Esophagus squamous epithelium (tissue), 5 donors: ENCODE data around the gene KLF16. TPM values are rescaled to one million over a fixed set of nuclear protein-coding genes. Genes with fewer than 3 reads are reported as not detected.
"Not testable (repeated sequence)": the region's sequence is repeated elsewhere in the genome, so short reads cannot be mapped to it uniquely, and the experiment has no call there.

Source experiments
- DNase-seq: peaks from one replicate; lab custom pipeline; 2025; lab: John Stamatoyannopoulos, UW
- H3K27ac ChIP-seq, 4 donors: fragments of 200-600 bp; sonication (generic); one replicate each; pipeline ENCODE4 v1.5.1; 2016 to 2019; ENCODE audit warnings: mild to moderate bottlenecking in 1 of 4
- H3K27me3 ChIP-seq, 4 donors: fragments of 200-600 bp; sonication (generic); 1 replicate in 3 of 4; 2 replicates in 1 of 4; pipeline versions ENCODE4 v1.5.1 to v1.6.0; 2017 to 2021; ENCODE audit warnings: antibody characterized with exemption in 1 of 4
- H3K36me3 ChIP-seq, 3 donors: fragments of 200-600 bp; sonication (generic); one replicate each; pipeline ENCODE4 v1.5.1; 2016 to 2019
- H3K4me1 ChIP-seq, 3 donors: fragments of 200-600 bp; sonication (generic); one replicate each; pipeline ENCODE4 v1.5.1; 2017 to 2019
- H3K4me3 ChIP-seq, 4 donors: fragments of 200-600 bp; sonication (generic); 1 replicate in 3 of 4; 2 replicates in 1 of 4; pipeline ENCODE4 v1.5.1; 2016 to 2019; ENCODE audit warnings: mild to moderate bottlenecking in 2 of 4, moderate library complexity in 1 of 4
- H3K9me3 ChIP-seq, 3 donors: fragments of 200-600 bp; sonication (generic); one replicate each; pipeline ENCODE4 v1.5.1; 2016 to 2019
- POLR2A ChIP-seq, 4 donors: fragments of 450-650 bp; IDR thresholded peaks; one replicate each; pipeline ENCODE4 v1.6.1; 2017; ENCODE audit warnings: antibody characterized with exemption in 4 of 4, mild to moderate bottlenecking in 4 of 4, moderate library complexity in 3 of 4
- WGBS, 2 donors: methylation state at CpG; one replicate each; pipeline ENCODE4 v1.1.5; 2018; 5-methylcytosine and 5-hydroxymethylcytosine counted together
- intact Hi-C: fragments of 100-400 bp; cut with DNase I; formaldehyde crosslinking; loops from one replicate; pipeline ENCODE4 v1.15.0; 2022
- total RNA-seq, 4 donors: library from RNA; depleted of rRNA; stranded (reverse); fragments of >200 nt; gene quantifications; one replicate each; pipeline ENCODE4 v1.1.0, GENCODE V29; 2016
- TF ChIP-seq, protein P1 (sequence below), 6 experiments: fragments of 450-650 bp in 4 of 6; fragments of 200-600 bp in 2 of 6; sonication (generic) in 2 of 6; IDR thresholded peaks; one replicate each; pipeline ENCODE4 v1.5.1; 2016 to 2019; ENCODE audit warnings: antibody characterized with exemption in 6 of 6, mild to moderate bottlenecking in 4 of 6, moderate library complexity in 4 of 6
- donor health status: DM: yes; HTN: yes; CAD: no.

The KLF16 gene
- total RNA-seq, 4 donors from 2014 or later = 8.3 to 13.5 (median 9.1) TPM

DNA sequence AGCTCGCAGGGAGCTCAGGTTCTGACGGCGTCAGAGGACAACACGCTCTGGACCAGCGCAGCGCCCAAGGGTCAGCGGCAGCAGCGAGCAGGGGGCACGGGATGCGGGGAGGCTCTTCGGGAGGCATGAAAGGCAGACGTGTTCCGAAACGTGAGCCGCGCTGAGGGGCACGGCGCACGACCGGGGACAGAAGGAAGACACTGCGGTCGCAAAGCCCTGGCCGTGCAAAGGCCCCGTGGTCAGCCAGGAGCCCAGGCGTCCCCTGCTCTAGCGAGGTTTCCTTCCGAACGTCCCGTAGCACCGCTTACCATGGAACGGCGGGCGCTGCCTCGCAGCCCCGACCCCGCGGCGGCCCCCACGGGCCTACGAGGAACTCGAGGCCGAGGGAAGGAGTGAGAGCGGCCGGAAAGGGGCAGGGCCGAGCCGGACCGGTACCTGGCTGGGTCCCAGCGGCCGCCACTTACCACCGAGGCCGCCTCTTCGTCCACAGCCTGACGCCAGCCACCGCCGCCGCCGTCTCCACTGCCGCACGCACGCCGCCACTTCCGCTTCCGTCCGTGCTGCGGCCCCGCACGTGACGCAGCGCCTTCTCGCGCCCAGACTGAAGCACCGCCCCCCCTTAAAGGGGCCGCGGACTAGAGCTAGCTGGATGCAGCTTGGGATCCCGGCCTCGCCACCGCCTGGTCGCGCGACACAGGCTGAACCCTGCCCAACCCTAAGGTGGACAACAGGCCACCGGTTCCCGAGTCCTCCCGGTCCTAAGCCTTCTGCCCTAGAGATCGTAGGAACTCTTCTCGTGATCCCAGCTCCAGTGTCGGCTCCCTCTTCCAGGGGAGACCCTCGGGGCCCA lies 12.5 kb upstream of the KLF16 start:
- peaks cover 47 to 71% (median 48%) of the 10 kb centered on the region in 3 donors for H3K4me1 ChIP-seq
- TF ChIP-seq, protein P1, sequence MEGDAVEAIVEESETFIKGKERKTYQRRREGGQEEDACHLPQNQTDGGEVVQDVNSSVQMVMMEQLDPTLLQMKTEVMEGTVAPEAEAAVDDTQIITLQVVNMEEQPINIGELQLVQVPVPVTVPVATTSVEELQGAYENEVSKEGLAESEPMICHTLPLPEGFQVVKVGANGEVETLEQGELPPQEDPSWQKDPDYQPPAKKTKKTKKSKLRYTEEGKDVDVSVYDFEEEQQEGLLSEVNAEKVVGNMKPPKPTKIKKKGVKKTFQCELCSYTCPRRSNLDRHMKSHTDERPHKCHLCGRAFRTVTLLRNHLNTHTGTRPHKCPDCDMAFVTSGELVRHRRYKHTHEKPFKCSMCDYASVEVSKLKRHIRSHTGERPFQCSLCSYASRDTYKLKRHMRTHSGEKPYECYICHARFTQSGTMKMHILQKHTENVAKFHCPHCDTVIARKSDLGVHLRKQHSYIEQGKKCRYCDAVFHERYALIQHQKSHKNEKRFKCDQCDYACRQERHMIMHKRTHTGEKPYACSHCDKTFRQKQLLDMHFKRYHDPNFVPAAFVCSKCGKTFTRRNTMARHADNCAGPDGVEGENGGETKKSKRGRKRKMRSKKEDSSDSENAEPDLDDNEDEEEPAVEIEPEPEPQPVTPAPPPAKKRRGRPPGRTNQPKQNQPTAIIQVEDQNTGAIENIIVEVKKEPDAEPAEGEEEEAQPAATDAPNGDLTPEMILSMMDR (IDR thresholded peaks at IDR 0.05) = peak in 1 of 6 experiments; percentile 36
- peak in 3 of 4 donors; percentile 89 to 95 (median 92) for TF ChIP-seq POLR2A (IDR thresholded peaks at IDR 0.05)
- WGBS, 2 donors = 0% methylated on average over 1 to 2 of the region's 87 CpGs
- peaks cover 0 to 46% (median 4%) of the 10 kb centered on the region in 3 donors for H3K36me3 ChIP-seq
- DNase-seq = no peak
- no peaks in the 10 kb centered on the region for H3K9me3 ChIP-seq
- intact Hi-C loops = no loop called here
- H3K27me3 ChIP-seq = no peaks in the 10 kb centered on the region
- peak overlapping the region; percentile 93 to 98 (median 96) for H3K27ac ChIP-seq
- H3K4me3 ChIP-seq = peak overlapping the region; percentile 69 to 99 (median 96)

DNA sequence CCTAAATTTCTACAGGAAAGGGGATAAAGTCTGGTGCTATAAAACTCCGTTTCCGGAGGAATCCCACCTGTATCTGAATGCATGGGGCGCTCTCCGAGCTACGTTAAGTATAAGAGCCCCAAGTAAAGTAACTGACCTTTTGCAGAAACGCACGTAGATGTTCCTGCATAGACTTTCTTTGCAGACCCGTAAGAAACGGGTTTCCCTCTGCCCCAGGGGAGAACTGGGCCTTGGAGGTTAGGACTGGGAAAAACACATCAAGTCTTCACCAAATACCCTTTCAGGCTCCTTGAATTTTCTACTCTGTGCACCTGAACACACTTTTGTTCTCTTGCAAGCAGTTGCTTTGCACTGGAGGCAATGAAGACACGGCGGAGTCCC lies 11.9 kb upstream of the KLF16 start:
- H3K27me3 ChIP-seq, intact Hi-C loops, H3K9me3 ChIP-seq, DNase-seq: not testable (repeated sequence)
- 2 to 3% methylated on average over 7 to 9 of the region's 11 CpGs for WGBS, 2 donors
- peaks cover 0 to 46% (median 0%) of the 10 kb centered on the region in 3 donors for H3K36me3 ChIP-seq
- peaks cover 41 to 65% (median 42%) of the 10 kb centered on the region in 3 donors for H3K4me1 ChIP-seq
- peak overlapping the region; percentile 93 to 98 (median 96) for H3K27ac ChIP-seq
- H3K4me3 ChIP-seq = peak overlapping the region; percentile 69 to 99 (median 96)

DNA sequence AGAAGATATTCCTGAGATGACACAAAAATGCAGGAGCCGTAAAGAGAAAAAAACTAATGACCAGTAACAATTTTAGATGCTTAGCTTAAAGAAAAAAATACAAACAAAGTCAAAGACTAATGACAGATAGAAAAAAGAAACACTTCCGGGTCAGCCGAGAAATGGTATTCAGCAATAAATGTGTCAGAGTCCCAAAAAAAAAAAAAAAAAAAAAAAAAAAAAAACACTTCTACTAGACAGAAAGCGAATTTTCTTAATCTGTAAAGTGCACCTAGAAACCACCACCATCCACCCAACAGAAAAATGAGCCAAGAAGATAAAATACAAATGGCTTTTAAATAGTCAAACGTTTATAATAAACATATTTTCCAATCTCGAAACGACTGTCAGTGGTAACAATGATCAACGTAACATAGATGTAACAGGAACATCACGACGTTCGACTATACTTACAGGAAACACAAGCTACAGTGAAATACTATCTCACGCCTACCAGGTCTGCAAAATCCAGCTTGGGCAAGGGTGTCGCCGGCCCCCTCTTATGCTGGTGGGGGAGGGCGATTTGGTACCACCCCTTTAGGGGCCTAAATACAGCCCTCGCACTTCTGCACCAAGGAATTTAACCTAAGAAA lies 11.3 kb upstream of the KLF16 start:
- no peak for TF ChIP-seq POLR2A (IDR thresholded peaks at IDR 0.05)
- TF ChIP-seq, protein P1 (IDR thresholded peaks at IDR 0.05) = no peak
- Histone ChIP-seq H3K36me3 (peaks cover 0 to 45% (median 0%) of the 10 kb centered on the region in 3 donors), H3K27ac (peak overlapping the region; percentile 93 to 98 (median 96)), H3K27me3 (no peaks in the 10 kb centered on the region), H3K4me1 (peaks cover 38 to 60% (median 39%) of the 10 kb centered on the region in 3 donors), H3K9me3 (no peaks in the 10 kb centered on the region), H3K4me3 (peak overlapping the region; percentile 69 to 99 (median 96))
- WGBS, 2 donors = 3 to 4% methylated on average over 16 of the region's 16 CpGs
- intact Hi-C loops = no loop called here
- no peak for DNase-seq

DNA sequence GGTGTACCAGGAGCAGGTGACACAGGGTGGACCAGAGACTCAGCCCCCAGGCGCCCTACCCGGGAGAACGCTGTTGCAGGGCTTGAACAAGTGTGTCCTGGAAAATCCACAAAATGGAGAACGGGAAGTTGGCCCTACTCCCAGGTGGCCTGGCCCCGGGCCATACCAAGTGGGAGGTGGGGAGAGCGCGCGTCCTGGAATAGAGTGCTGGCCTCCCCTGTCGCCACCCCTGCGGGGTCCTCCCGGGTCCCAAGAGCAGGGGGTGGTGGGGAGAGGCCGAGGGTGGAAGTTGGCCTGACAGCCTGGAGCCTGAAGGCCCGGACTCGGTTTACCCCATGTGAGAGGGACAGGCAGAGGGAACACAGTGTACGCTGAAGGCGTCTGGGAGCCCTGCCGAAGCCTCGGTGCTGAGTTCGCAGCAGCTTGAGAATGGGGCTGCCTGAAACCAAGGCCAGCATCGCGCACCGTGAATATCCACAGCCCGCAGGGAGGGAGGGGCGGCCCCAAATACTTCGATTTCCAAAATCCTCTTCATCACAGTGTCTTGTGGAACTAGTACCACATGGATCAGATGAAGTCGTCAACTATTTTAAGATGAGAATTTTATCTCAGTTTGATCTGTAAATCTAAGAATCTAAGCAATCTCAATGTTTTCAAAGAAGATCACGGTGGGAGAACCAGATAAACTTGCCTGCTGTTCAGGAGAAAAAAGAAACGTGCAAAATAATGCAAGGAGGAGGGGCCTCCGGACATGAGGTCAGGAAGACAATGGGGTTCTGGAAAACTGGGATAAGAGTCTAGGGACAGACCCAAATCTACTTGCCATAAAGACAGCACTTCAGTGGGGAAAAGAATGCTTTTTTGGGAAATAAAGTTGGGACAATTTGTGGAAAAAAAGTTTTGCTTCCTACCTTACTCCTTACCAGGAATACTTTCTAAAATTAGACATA lies 10.4 kb upstream of the KLF16 start:
- peaks cover 0 to 38% (median 0%) of the 10 kb centered on the region in 3 donors for H3K36me3 ChIP-seq
- intact Hi-C loops = no loop called here
- peak overlapping the region in 3 of 4 donors; percentile 54 to 96 (median 96) for H3K4me3 ChIP-seq
- 36 to 51% methylated on average over 22 to 23 of the region's 29 CpGs for WGBS, 2 donors
- H3K9me3 ChIP-seq = no peaks in the 10 kb centered on the region
- H3K27me3 ChIP-seq = no peaks in the 10 kb centered on the region
- no peak for TF ChIP-seq POLR2A (IDR thresholded peaks at IDR 0.05)
- TF ChIP-seq, protein P1 (IDR thresholded peaks at IDR 0.05) = no peak
- H3K4me1 ChIP-seq = peaks cover 38 to 64% (median 39%) of the 10 kb centered on the region in 3 donors
- DNase-seq = no peak
- H3K27ac ChIP-seq = peak overlapping the region; percentile 82 to 97 (median 94)
